H1 (cell line): Measurements from ENCODE around the gene ADRB2. TPM values are rescaled to one million over a fixed set of nuclear protein-coding genes. Genes with fewer than 3 reads are reported as not detected.

ENCODE experiments used
- CTCF ChIA-PET: fragments of 300-600 bp; sonication (Branson Sonifier 250); formaldehyde crosslinking; loops from one replicate; lab custom pipeline; 2021; ENCODE audit not compliant: partially characterized antibody; lab: Charles Lee
- POLR2A ChIA-PET: fragments of 300-600 bp; sonication (Branson Sonifier 250); formaldehyde crosslinking; loops from one replicate; lab custom pipeline; 2021; ENCODE audit warnings: inconsistent platforms; ENCODE audit not compliant: partially characterized antibody; lab: Charles Lee
- DNase-seq, 2 experiments: peaks; one replicate each; pipeline versions ENCODE4 v3.0.0 to v3.0.0-alpha.2; 2010 to 2022; ENCODE audit warnings: low spot score in 2 of 2, low read depth in 1 of 2, mixed read lengths in 1 of 2
- FAIRE-seq: peaks from 2 replicates; lab custom pipeline; 2011; peaks lifted over from hg19 to GRCh38; lab: Jason Lieb, UNC
- H2AFZ ChIP-seq: 2 replicates; pipeline ENCODE4 v1.8.1; 2012; ENCODE audit warnings: low read length, inconsistent platforms
- H2AK5ac ChIP-seq: 2 replicates; pipeline ENCODE4 v1.6.1; 2013; ENCODE audit warnings: low read depth, low read length
- H2BK120ac ChIP-seq: replicated peaks from 2 replicates; pipeline ENCODE3; 2013; ENCODE audit warnings: low read depth, low read length, inconsistent platforms
- H2BK12ac ChIP-seq: 2 replicates; pipeline ENCODE4 v1.6.1; 2013; ENCODE audit warnings: low read depth, low read length
- H2BK15ac ChIP-seq: 2 replicates; pipeline ENCODE4 v1.6.1; 2013; ENCODE audit warnings: low read length
- H2BK20ac ChIP-seq: 2 replicates; pipeline ENCODE4 v1.6.1; 2013; ENCODE audit warnings: low read length
- H2BK5ac ChIP-seq: 2 replicates; pipeline ENCODE4 v1.6.1; 2013; ENCODE audit warnings: low read depth, low read length
- H3K14ac ChIP-seq: 2 replicates; pipeline ENCODE4 v1.6.1; 2013; ENCODE audit warnings: inconsistent platforms; ENCODE audit not compliant: insufficient read length
- H3K18ac ChIP-seq: 2 replicates; pipeline ENCODE4 v1.6.1; 2013; ENCODE audit warnings: low read length; ENCODE audit errors: extremely low read depth
- H3K23ac ChIP-seq: 2 replicates; pipeline ENCODE4 v1.6.1; 2013; ENCODE audit warnings: inconsistent platforms; ENCODE audit not compliant: insufficient read length
- H3K23me2 ChIP-seq: 2 replicates; pipeline ENCODE4 v1.6.1; 2013; ENCODE audit warnings: low read depth, low read length
- H3K27ac ChIP-seq: 2 replicates; pipeline ENCODE4 v1.6.1; 2011; ENCODE audit warnings: low read depth, low read length, inconsistent platforms
- H3K27me3 ChIP-seq, 4 experiments: replicated peaks in 1 of 4; 1 replicate in 1 of 4; 2 replicates in 3 of 4; pipeline versions ENCODE4 v1.6.1 to v1.8.1; 2011 to 2013; ENCODE audit warnings: low read length in 3 of 4, mild to moderate bottlenecking in 3 of 4, inconsistent platforms in 2 of 4, mixed read lengths in 2 of 4, moderate library complexity in 1 of 4; ENCODE audit not compliant: control insufficient read depth in 3 of 4, insufficient read depth in 3 of 4; ENCODE audit errors: extremely low read depth in 1 of 4
- H3K36me3 ChIP-seq, 4 experiments: 2 replicates each; pipeline versions ENCODE4 v1.6.1 to v1.8.1; 2011 to 2013; ENCODE audit warnings: mild to moderate bottlenecking in 4 of 4, low read length in 3 of 4, moderate library complexity in 2 of 4, control low read depth in 1 of 4, inconsistent platforms in 1 of 4; ENCODE audit not compliant: insufficient read depth in 4 of 4, control insufficient read depth in 2 of 4
- H3K4ac ChIP-seq: replicated peaks from 2 replicates; pipeline ENCODE3; 2013; ENCODE audit warnings: low read length, low read depth, mixed read lengths, inconsistent platforms; ENCODE audit not compliant: insufficient read length
- H3K4me1 ChIP-seq, 4 experiments: replicated peaks in 1 of 4; 1 replicate in 1 of 4; 2 replicates in 3 of 4; pipeline versions ENCODE4 v1.6.1 to v1.8.1; 2011 to 2013; ENCODE audit warnings: low read length in 3 of 4, inconsistent platforms in 2 of 4, mixed read lengths in 1 of 4; ENCODE audit not compliant: insufficient read depth in 4 of 4, control insufficient read depth in 3 of 4
- H3K4me2 ChIP-seq, 2 experiments: 2 replicates each; pipeline versions ENCODE4 v1.6.1 to v1.8.1; 2011 to 2013; ENCODE audit warnings: low read depth in 2 of 2, low read length in 2 of 2, control low read depth in 1 of 2, inconsistent platforms in 1 of 2, mild to moderate bottlenecking in 1 of 2; ENCODE audit not compliant: insufficient read depth in 1 of 2
- H3K4me3 ChIP-seq, 4 experiments: fragments of 200-600, 300-600 bp in 1 of 4; sonication (generic), shearing (Covaris generic), sonication (Bioruptor Twin) in 1 of 4; 2 replicates each; pipeline versions ENCODE4 v1.5.1 to v1.8.1; 2011 to 2016; ENCODE audit warnings: low read length in 4 of 4, low read depth in 3 of 4, control low read depth in 2 of 4, inconsistent platforms in 2 of 4, mild to moderate bottlenecking in 2 of 4, mixed read lengths in 1 of 4, moderate library complexity in 1 of 4; ENCODE audit not compliant: insufficient read depth in 2 of 4; ENCODE audit errors: extremely low read depth in 1 of 4
- H3K56ac ChIP-seq: replicated peaks from 2 replicates; pipeline ENCODE3; 2013; ENCODE audit warnings: low read depth, mild to moderate bottlenecking, mixed read lengths, low read length, inconsistent platforms; ENCODE audit not compliant: insufficient read length
- H3K79me1 ChIP-seq: 2 replicates; pipeline ENCODE4 v1.6.1; 2013; ENCODE audit warnings: low read depth, low read length, control low read depth
- H3K79me2 ChIP-seq, 2 experiments: 2 replicates each; pipeline versions ENCODE4 v1.6.1 to v1.8.1; 2012 to 2013; ENCODE audit warnings: low read length in 2 of 2, mild to moderate bottlenecking in 2 of 2, inconsistent platforms in 1 of 2; ENCODE audit not compliant: insufficient read depth in 2 of 2, control insufficient read depth in 1 of 2
- H3K9ac ChIP-seq, 4 experiments: replicated peaks in 1 of 4; 1 replicate in 1 of 4; 2 replicates in 3 of 4; pipeline versions ENCODE4 v1.6.1 to v1.8.1; 2011 to 2013; ENCODE audit warnings: low read depth in 3 of 4, low read length in 3 of 4, control low read depth in 2 of 4, mild to moderate bottlenecking in 2 of 4, moderate library complexity in 2 of 4, inconsistent platforms in 1 of 4; ENCODE audit errors: extremely low read depth in 1 of 4
- H3K9me3 ChIP-seq, 2 experiments: 2 replicates each; pipeline versions ENCODE4 v1.6.1 to v1.8.1; 2012 to 2013; ENCODE audit warnings: mild to moderate bottlenecking in 2 of 2, moderate library complexity in 2 of 2, control low read depth in 1 of 2, inconsistent platforms in 1 of 2, low read depth in 1 of 2, low read length in 1 of 2, mixed read lengths in 1 of 2; ENCODE audit not compliant: insufficient read depth in 2 of 2
- H4K20me1 ChIP-seq, 2 experiments: replicated peaks in 1 of 2; 2 replicates each; pipeline versions ENCODE3 to v1.8.1; 2011 to 2013; ENCODE audit warnings: inconsistent platforms in 2 of 2, low read length in 2 of 2, mild to moderate bottlenecking in 1 of 2; ENCODE audit not compliant: insufficient read depth in 2 of 2, control insufficient read depth in 1 of 2
- H4K5ac ChIP-seq: 2 replicates; pipeline ENCODE4 v1.6.1; 2013; ENCODE audit warnings: low read length, low read depth, mixed read lengths, inconsistent platforms; ENCODE audit not compliant: insufficient read length
- H4K8ac ChIP-seq: 2 replicates; pipeline ENCODE4 v1.8.0; 2013; ENCODE audit warnings: mild to moderate bottlenecking, moderate library complexity, low read length, inconsistent platforms; ENCODE audit not compliant: insufficient read depth; ENCODE audit errors: extremely low read depth
- H4K91ac ChIP-seq: replicated peaks from 2 replicates; pipeline ENCODE3; 2013; ENCODE audit warnings: low read length, mixed read lengths, inconsistent platforms; ENCODE audit not compliant: insufficient read length
- BRCA1 ChIP-seq: IDR thresholded peaks from 2 replicates; pipeline ENCODE4 v1.6.1; 2012; ENCODE audit warnings: low read depth, low read length, improper control_type of control experiment
- KDM1A ChIP-seq: fragments of 200-600, 300-600 bp; sonication (generic); IDR thresholded peaks from 2 replicates; pipeline ENCODE4 v1.7.1; 2016; ENCODE audit warnings: mild to moderate bottlenecking, low read length, borderline replicate concordance
- KDM4A ChIP-seq: IDR thresholded peaks from one replicate; pipeline ENCODE4 v1.7.1; 2012; ENCODE audit warnings: low read depth, mild to moderate bottlenecking, moderate library complexity, low read length, inconsistent platforms; ENCODE audit not compliant: severe bottlenecking
- NANOG ChIP-seq: IDR thresholded peaks from 2 replicates; pipeline ENCODE4 v1.6.1; 2011; ENCODE audit warnings: low read length, low read depth, mild to moderate bottlenecking, inconsistent platforms; ENCODE audit not compliant: insufficient read depth, poor library complexity, severe bottlenecking
- POLR2AphosphoS5 ChIP-seq: IDR thresholded peaks from 2 replicates; pipeline ENCODE4 v1.6.1; 2011; ENCODE audit warnings: low read depth, low read length
- RAD21 ChIP-seq, 2 experiments: IDR thresholded peaks in 1 of 2; conservative IDR thresholded peaks in 1 of 2; 2 replicates each; pipeline ENCODE4 v1.6.1; 2011; ENCODE audit warnings: low read depth in 2 of 2, low read length in 2 of 2, improper control_type of control experiment in 1 of 2, inconsistent platforms in 1 of 2, mild to moderate bottlenecking in 1 of 2, moderate library complexity in 1 of 2
- TEAD4 ChIP-seq: IDR thresholded peaks from 2 replicates; pipeline ENCODE4 v1.6.1; 2012; ENCODE audit warnings: low read depth, low read length, inconsistent platforms, mixed read lengths
- YY1 ChIP-seq: IDR thresholded peaks from 2 replicates; pipeline ENCODE4 v1.6.1; 2011; ENCODE audit warnings: low read depth, mild to moderate bottlenecking, low read length
- WGBS, 2 experiments: shearing (Covaris generic) in 1 of 2; methylation state at CpG; one replicate each; pipeline versions ENCODE4 v1.1.6 to v1.1.7; 2013 to 2015; ENCODE audit warnings: low lambda C conversion rate in 2 of 2, mixed read lengths in 2 of 2, inconsistent platforms in 1 of 2, low coverage in 1 of 2, missing lambda C conversion rate in 1 of 2; ENCODE audit not compliant: insufficient replicate concordance in 2 of 2, insufficient coverage in 1 of 2, insufficient read length in 1 of 2; ENCODE audit errors: extremely low coverage in 1 of 2, missing lambda C conversion rate in 1 of 2; 5-methylcytosine and 5-hydroxymethylcytosine counted together
- polyA plus RNA-seq, 7 experiments: library from polyadenylated mRNA; depleted of rRNA in 3 of 7; stranded (reverse) in 5 of 7; unstranded in 2 of 7; fragments of >200 nt in 5 of 7; fragments of 200-250 nt in 2 of 7; gene quantifications; 1 replicate in 5 of 7; 2 replicates in 1 of 7; 4 replicates in 1 of 7; pipeline versions ENCODE4 v1.2.1 to v1.2.3, GENCODE V29; 2011 to 2013; ENCODE audit warnings: missing spikeins in 2 of 7, mixed read lengths in 2 of 7
- total RNA-seq: library from RNA; stranded (reverse); fragmentation: NEBNext Ultra II Directional; extraction: Animal tissue kit (Norgen Biotek cat#: 25700); gene quantifications from 2 replicates; pipeline ENCODE4 v1.2.1, GENCODE V29; 2021
- TF ChIP-seq, protein P1 (sequence below), 3 experiments: IDR thresholded peaks; 1 replicate in 2 of 3; 2 replicates in 1 of 3; pipeline versions ENCODE4 v1.5.1 to v1.6.1; 2011; ENCODE audit warnings: low read length in 3 of 3, mild to moderate bottlenecking in 3 of 3, inconsistent platforms in 2 of 3, low read depth in 1 of 3, moderate library complexity in 1 of 3; ENCODE audit not compliant: insufficient read depth in 1 of 3; ENCODE audit errors: control extremely low read depth in 1 of 3

Gene ADRB2
- total and polyA plus RNA-seq, 2 of the 8 experiments (the other 6 are each of a cell fraction or from before 2014, with no cell fraction given), result 0.65 to 0.77 TPM

DNA sequence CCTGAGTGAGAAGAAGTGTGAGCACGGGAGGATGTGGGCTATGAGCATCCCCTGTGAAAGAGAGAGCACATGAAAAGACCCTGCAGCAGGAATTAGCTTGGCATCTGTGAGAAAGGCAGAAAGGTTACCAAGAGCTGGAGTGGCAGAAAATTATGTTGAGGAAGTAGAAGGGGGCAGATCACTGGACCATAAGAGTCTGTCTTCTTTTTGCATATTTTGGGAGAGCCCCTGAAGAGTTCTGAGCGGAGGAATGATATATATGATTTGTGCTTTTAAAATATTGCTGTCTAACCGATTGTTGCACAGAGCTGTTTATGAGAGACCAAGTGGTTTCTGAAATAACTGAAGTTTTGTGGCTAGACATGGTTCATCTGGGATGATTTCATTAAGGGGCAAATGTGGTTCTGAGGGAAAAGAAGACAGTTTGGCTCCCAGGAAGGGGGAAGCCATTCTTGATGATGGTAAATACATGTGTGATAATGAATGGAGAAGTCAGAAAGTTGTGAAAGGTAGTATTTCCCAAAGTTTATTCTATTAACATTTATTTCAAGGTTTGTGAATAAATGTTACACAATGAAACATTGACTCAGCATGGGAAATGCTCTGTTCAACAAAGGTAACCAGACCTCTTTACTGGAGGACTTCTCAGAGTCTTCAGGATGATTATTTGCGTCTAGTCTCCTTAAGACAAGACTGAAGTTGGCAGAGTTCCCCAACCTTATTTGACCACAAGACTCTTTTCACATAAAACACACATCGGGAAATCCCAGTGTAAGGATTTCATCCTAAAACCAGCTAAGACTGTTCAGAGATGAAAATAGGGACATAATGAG lies 31.5 kb upstream of the ADRB2 start:
- H3K4me3 ChIP-seq, result no peak overlapping the region
- H3K23me2 ChIP-seq, result no peaks in the 10 kb centered on the region
- H3K9me3 ChIP-seq, result no peaks in the 10 kb centered on the region
- H2BK12ac ChIP-seq, result no peak overlapping the region
- H3K14ac ChIP-seq, result no peak overlapping the region
- no peak overlapping the region for H2BK5ac ChIP-seq
- WGBS, 2 experiments, result 86% methylated on average over 5 of the region's 5 CpGs; no CpG with 5 or more reads in 1 of the 2 experiments
- no peak overlapping the region for H2BK120ac ChIP-seq
- no peak overlapping the region for H2BK15ac ChIP-seq
- no peak for FAIRE-seq
- H3K56ac ChIP-seq, result no peak overlapping the region
- no peak for DNase-seq
- H3K4me1 ChIP-seq, result no peaks in the 10 kb centered on the region
- no peaks in the 10 kb centered on the region for H3K79me1 ChIP-seq
- H2AK5ac ChIP-seq, result no peak overlapping the region
- no peak overlapping the region for H3K23ac ChIP-seq
- H3K4me2 ChIP-seq, result no peak overlapping the region
- no peak overlapping the region for H3K18ac ChIP-seq
- ChIA-PET POLR2A (no interaction called here), CTCF (interaction anchor here (0.6 to 1.9 kb wide), 6 partner anchors 15 to 1064 kb away, joined by 3 to 10 read pairs (median 4); no protein-coding TSS in a partner anchor)
- no peak overlapping the region for H3K27ac ChIP-seq
- H2AFZ ChIP-seq, result no peak overlapping the region
- no peak overlapping the region for H3K4ac ChIP-seq
- H4K20me1 ChIP-seq, result no peaks in the 10 kb centered on the region
- no peaks in the 10 kb centered on the region for H3K79me2 ChIP-seq
- no peaks in the 10 kb centered on the region for H3K27me3 ChIP-seq
- no peak overlapping the region for H4K91ac ChIP-seq
- no peaks in the 10 kb centered on the region for H3K36me3 ChIP-seq
- H4K5ac ChIP-seq, result no peak overlapping the region
- no peak overlapping the region for H2BK20ac ChIP-seq
- no peak overlapping the region for H4K8ac ChIP-seq
- H3K9ac ChIP-seq, result no peak overlapping the region
- TF ChIP-seq YY1 (no peak), RAD21 (IDR thresholded peaks at IDR 0.05 in 1 of 2, conservative IDR thresholded peaks at IDR 0.05 in 1 of 2; ENCODE audit: low read depth in 2 of 2, low read length in 2 of 2) (no peak), KDM4A (no peak), NANOG (no peak), TEAD4 (no peak), BRCA1 (no peak), KDM1A (no peak), POLR2AphosphoS5 (no peak)
- TF ChIP-seq, protein P1, sequence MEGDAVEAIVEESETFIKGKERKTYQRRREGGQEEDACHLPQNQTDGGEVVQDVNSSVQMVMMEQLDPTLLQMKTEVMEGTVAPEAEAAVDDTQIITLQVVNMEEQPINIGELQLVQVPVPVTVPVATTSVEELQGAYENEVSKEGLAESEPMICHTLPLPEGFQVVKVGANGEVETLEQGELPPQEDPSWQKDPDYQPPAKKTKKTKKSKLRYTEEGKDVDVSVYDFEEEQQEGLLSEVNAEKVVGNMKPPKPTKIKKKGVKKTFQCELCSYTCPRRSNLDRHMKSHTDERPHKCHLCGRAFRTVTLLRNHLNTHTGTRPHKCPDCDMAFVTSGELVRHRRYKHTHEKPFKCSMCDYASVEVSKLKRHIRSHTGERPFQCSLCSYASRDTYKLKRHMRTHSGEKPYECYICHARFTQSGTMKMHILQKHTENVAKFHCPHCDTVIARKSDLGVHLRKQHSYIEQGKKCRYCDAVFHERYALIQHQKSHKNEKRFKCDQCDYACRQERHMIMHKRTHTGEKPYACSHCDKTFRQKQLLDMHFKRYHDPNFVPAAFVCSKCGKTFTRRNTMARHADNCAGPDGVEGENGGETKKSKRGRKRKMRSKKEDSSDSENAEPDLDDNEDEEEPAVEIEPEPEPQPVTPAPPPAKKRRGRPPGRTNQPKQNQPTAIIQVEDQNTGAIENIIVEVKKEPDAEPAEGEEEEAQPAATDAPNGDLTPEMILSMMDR (IDR thresholded peaks at IDR 0.05; ENCODE audit: control extremely low read depth in 1 of 3, insufficient read depth in 1 of 3, low read depth in 1 of 3, low read length in 3 of 3), result no peak
